Parathyroid adenoma (tissue), 2 donors: Measurements from ENCODE around the gene ETFB.
A peak's percentile ranks its signal among the peaks of the same experiment; 100 is the strongest.

ENCODE experiments used
- H2AFZ ChIP-seq: fragments of 300-600 bp; sonication (generic); one replicate; pipeline ENCODE4 v1.7.0; 2017; ENCODE audit warnings: antibody characterized with exemption, mild to moderate bottlenecking
- H3K27ac ChIP-seq: fragments of 300-600 bp; sonication (generic); one replicate; pipeline ENCODE4 v1.7.0; 2017
- H3K27me3 ChIP-seq: fragments of 300-600 bp; sonication (generic); one replicate; pipeline ENCODE4 v1.7.0; 2017; ENCODE audit warnings: low read length; ENCODE audit not compliant: control insufficient read depth, insufficient read depth
- H3K36me3 ChIP-seq: fragments of 300-600 bp; sonication (generic); one replicate; pipeline ENCODE4 v1.7.0; 2017; ENCODE audit warnings: low read length; ENCODE audit not compliant: control insufficient read depth, insufficient read depth
- H3K4me1 ChIP-seq: fragments of 300-600 bp; sonication (generic); one replicate; pipeline ENCODE4 v1.7.0; 2017; ENCODE audit warnings: control low read depth
- H3K4me2 ChIP-seq: fragments of 300-600 bp; sonication (generic); one replicate; pipeline ENCODE4 v1.7.0; 2017; ENCODE audit warnings: low read length
- H3K4me3 ChIP-seq: fragments of 300-600 bp; sonication (generic); one replicate; pipeline ENCODE4 v1.7.0; 2017; ENCODE audit warnings: low read depth, low read length
- H3K79me2 ChIP-seq: fragments of 300-600 bp; sonication (generic); one replicate; pipeline ENCODE4 v1.7.0; 2017; ENCODE audit warnings: control low read depth
- H3K9ac ChIP-seq: fragments of 300-600 bp; sonication (generic); one replicate; pipeline ENCODE4 v1.7.0; 2017; ENCODE audit warnings: mild to moderate bottlenecking
- H3K9me3 ChIP-seq: fragments of 300-600 bp; sonication (generic); one replicate; pipeline ENCODE4 v1.7.0; 2017; ENCODE audit warnings: low read length; ENCODE audit not compliant: control insufficient read depth
- TF ChIP-seq, protein P1 (sequence below): fragments of 300-600 bp; sonication (generic); IDR thresholded peaks from one replicate; pipeline ENCODE4 v1.7.0; 2017; ENCODE audit warnings: antibody characterized with exemption, mild to moderate bottlenecking
- donor health status: primary hyperparathyroidism.

Gene ETFB

GRCh38 chr19:51366389-51367254 is 434 bp upstream of the ETFB start:
- Histone ChIP-seq H3K9ac (peak overlapping the region; percentile 95), H3K9me3 (no peaks in the 10 kb centered on the region), H3K79me2 (peaks cover 15% of the 10 kb centered on the region), H2AFZ (peak overlapping the region; percentile 100), H3K4me1 (peaks cover 10% of the 10 kb centered on the region), H3K27ac (peak overlapping the region; percentile 98), H3K36me3 (no peaks in the 10 kb centered on the region), H3K27me3 (no peaks in the 10 kb centered on the region), H3K4me3 (peak overlapping the region; percentile 97), H3K4me2 (peak overlapping the region; percentile 100)
- TF ChIP-seq, protein P1, sequence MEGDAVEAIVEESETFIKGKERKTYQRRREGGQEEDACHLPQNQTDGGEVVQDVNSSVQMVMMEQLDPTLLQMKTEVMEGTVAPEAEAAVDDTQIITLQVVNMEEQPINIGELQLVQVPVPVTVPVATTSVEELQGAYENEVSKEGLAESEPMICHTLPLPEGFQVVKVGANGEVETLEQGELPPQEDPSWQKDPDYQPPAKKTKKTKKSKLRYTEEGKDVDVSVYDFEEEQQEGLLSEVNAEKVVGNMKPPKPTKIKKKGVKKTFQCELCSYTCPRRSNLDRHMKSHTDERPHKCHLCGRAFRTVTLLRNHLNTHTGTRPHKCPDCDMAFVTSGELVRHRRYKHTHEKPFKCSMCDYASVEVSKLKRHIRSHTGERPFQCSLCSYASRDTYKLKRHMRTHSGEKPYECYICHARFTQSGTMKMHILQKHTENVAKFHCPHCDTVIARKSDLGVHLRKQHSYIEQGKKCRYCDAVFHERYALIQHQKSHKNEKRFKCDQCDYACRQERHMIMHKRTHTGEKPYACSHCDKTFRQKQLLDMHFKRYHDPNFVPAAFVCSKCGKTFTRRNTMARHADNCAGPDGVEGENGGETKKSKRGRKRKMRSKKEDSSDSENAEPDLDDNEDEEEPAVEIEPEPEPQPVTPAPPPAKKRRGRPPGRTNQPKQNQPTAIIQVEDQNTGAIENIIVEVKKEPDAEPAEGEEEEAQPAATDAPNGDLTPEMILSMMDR, result no peak

- H2AFZ ChIP-seq, result peak overlapping the region; percentile 100
- TF ChIP-seq, protein P1, result no peak
- no peaks in the 10 kb centered on the region for H3K36me3 ChIP-seq
- peak overlapping the region; percentile 98 for H3K27ac ChIP-seq
- peaks cover 10% of the 10 kb centered on the region for H3K4me1 ChIP-seq
- H3K9ac ChIP-seq, result peak overlapping the region; percentile 58
- peak overlapping the region; percentile 99 for H3K4me2 ChIP-seq
- no peaks in the 10 kb centered on the region for H3K27me3 ChIP-seq
- H3K4me3 ChIP-seq, result peak overlapping the region; percentile 97
- H3K79me2 ChIP-seq, result peaks cover 22% of the 10 kb centered on the region
- no peaks in the 10 kb centered on the region for H3K9me3 ChIP-seq
Measured at GRCh38 chr19:51365211-51365964, 800 bp downstream of the ETFB start.

- Histone ChIP-seq H3K79me2 (peaks cover 22% of the 10 kb centered on the region), H3K4me3 (no peak overlapping the region), H3K9ac (no peak overlapping the region), H3K27me3 (no peaks in the 10 kb centered on the region), H3K4me1 (peaks cover 10% of the 10 kb centered on the region), H3K27ac (no peak overlapping the region), H2AFZ (no peak overlapping the region), H3K9me3 (no peaks in the 10 kb centered on the region), H3K4me2 (no peak overlapping the region), H3K36me3 (no peaks in the 10 kb centered on the region)
- TF ChIP-seq, protein P1, result no peak
Measured at GRCh38 chr19:51364200-51365106, 1.7 kb downstream of the ETFB start.

DNA sequence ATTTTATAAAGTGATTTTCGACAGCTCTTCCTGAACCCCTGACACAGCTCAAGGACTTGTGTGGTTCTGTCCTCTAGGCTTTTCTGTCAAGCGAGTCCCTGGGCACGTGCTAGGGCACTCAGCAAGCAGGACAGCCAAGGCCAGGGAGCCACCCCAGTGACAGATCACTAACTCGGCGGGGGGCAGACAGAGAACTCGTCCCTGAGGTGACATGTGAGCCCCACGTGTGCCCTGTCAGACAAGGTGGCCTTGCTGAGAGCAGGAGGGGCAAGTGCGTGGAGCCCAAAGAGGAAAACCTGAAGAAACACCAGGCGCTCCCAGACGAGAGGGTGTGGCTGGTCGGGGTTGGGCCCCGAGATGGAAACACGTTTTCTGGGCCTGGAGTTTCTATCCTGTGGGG is 4.9 kb downstream of the ETFB start:
- Histone ChIP-seq H3K27me3 (no peaks in the 10 kb centered on the region), H2AFZ (no peak overlapping the region), H3K4me1 (peaks cover 6% of the 10 kb centered on the region), H3K4me2 (no peak overlapping the region), H3K27ac (no peak overlapping the region), H3K79me2 (peaks cover 25% of the 10 kb centered on the region), H3K9me3 (no peaks in the 10 kb centered on the region), H3K9ac (no peak overlapping the region), H3K4me3 (no peak overlapping the region), H3K36me3 (no peaks in the 10 kb centered on the region)
- TF ChIP-seq, protein P1, result no peak
